ENCODE data around the gene ZNF77. TPM values are rescaled to one million over a fixed set of nuclear protein-coding genes. Genes with fewer than 3 reads are reported as not detected.
"Not testable (repeated sequence)": the region's sequence is repeated elsewhere in the genome, so short reads cannot be mapped to it uniquely, and the experiment has no call there.

The ZNF77 gene
- 5.0 and 6.8 TPM in 2 replicates for total RNA-seq (2014; rRNA removed; shearing (Covaris generic); ENCODE audit: low replicate concordance)

GRCh38 chr19:2944775-2945574, at the start of gene ZNF77:
TSS of gene ZNF77 (minus strand) at chr19:2944971. CDS start at chr19:2944840, 131 bp downstream.
- Histone ChIP-seq H3K36me3 (no peaks in the 10 kb centered on the region), H3K4me3 (peak within 1 kb of the TSS; percentile 92), H3K9me3 (no peaks in the 10 kb centered on the region), H3K27me3 (no peaks in the 10 kb centered on the region)
- peak; percentile 94 for DNase-seq

- Histone ChIP-seq H3K27me3 (no peaks in the 10 kb centered on the region), H3K36me3 (no peaks in the 10 kb centered on the region), H3K9me3 (no peaks in the 10 kb centered on the region), H3K4me3 (no peak overlapping the region)
- DNase-seq: no peak
These were observed 48.8 kb upstream of the ZNF77 start for GRCh38 chr19:2993579-2993978.

- no peaks in the 10 kb centered on the region for H3K36me3 ChIP-seq
- H3K27me3 ChIP-seq: no peaks in the 10 kb centered on the region
- no peak overlapping the region for H3K4me3 ChIP-seq
- no peak for DNase-seq
- H3K9me3 ChIP-seq: no peaks in the 10 kb centered on the region
These were observed 48.2 kb upstream of the ZNF77 start for GRCh38 chr19:2992958-2993357.

GRCh38 chr19:2992333-2992732, 47.6 kb upstream of the ZNF77 start:
- H3K27me3 ChIP-seq, DNase-seq, H3K4me3 ChIP-seq, H3K36me3 ChIP-seq, H3K9me3 ChIP-seq: not testable (repeated sequence)

GRCh38 chr19:2989236-2989946, 44.6 kb upstream of the ZNF77 start:
- Histone ChIP-seq H3K36me3 (no peaks in the 10 kb centered on the region), H3K4me3 (no peak overlapping the region), H3K9me3 (no peaks in the 10 kb centered on the region), H3K27me3 (no peaks in the 10 kb centered on the region)
- no peak for DNase-seq

- Histone ChIP-seq H3K27me3 (no peaks in the 10 kb centered on the region), H3K9me3 (no peaks in the 10 kb centered on the region), H3K4me3 (no peak overlapping the region), H3K36me3 (no peaks in the 10 kb centered on the region)
- no peak for DNase-seq
These were observed 43.8 kb upstream of the ZNF77 start for GRCh38 chr19:2988568-2988967.

GRCh38 chr19:2987797-2988196, 43.0 kb upstream of the ZNF77 start:
- no peak for DNase-seq
- no peaks in the 10 kb centered on the region for H3K36me3 ChIP-seq
- no peaks in the 10 kb centered on the region for H3K27me3 ChIP-seq
- no peak overlapping the region for H3K4me3 ChIP-seq
- no peaks in the 10 kb centered on the region for H3K9me3 ChIP-seq

GRCh38 chr19:2986951-2987524, 42.3 kb upstream of the ZNF77 start:
- no peak for DNase-seq
- no peaks in the 10 kb centered on the region for H3K36me3 ChIP-seq
- no peaks in the 10 kb centered on the region for H3K9me3 ChIP-seq
- no peak overlapping the region for H3K4me3 ChIP-seq
- no peaks in the 10 kb centered on the region for H3K27me3 ChIP-seq

GRCh38 chr19:2984215-2984528, 39.4 kb upstream of the ZNF77 start:
- H3K36me3 ChIP-seq: no peaks in the 10 kb centered on the region
- no peak for DNase-seq
- no peak overlapping the region for H3K4me3 ChIP-seq
- H3K27me3 ChIP-seq: no peaks in the 10 kb centered on the region
- H3K9me3 ChIP-seq: no peaks in the 10 kb centered on the region

- DNase-seq: peak; percentile 18
- Histone ChIP-seq H3K27me3 (no peaks in the 10 kb centered on the region), H3K9me3 (no peaks in the 10 kb centered on the region), H3K36me3 (no peaks in the 10 kb centered on the region), H3K4me3 (no peak overlapping the region)
These were observed 38.8 kb upstream of the ZNF77 start for GRCh38 chr19:2983351-2984214.

GRCh38 chr19:2982983-2983350, 38.2 kb upstream of the ZNF77 start:
- Histone ChIP-seq H3K36me3 (no peaks in the 10 kb centered on the region), H3K4me3 (no peak overlapping the region), H3K27me3 (no peaks in the 10 kb centered on the region), H3K9me3 (no peaks in the 10 kb centered on the region)
- DNase-seq: peak; percentile 93

- Histone ChIP-seq H3K9me3 (no peaks in the 10 kb centered on the region), H3K4me3 (no peak overlapping the region), H3K27me3 (no peaks in the 10 kb centered on the region), H3K36me3 (no peaks in the 10 kb centered on the region)
- no peak for DNase-seq
These were observed 37.8 kb upstream of the ZNF77 start for GRCh38 chr19:2982561-2982960.

- H3K27me3 ChIP-seq: no peaks in the 10 kb centered on the region
- H3K4me3 ChIP-seq: no peak overlapping the region
- no peak for DNase-seq
- no peaks in the 10 kb centered on the region for H3K36me3 ChIP-seq
- no peaks in the 10 kb centered on the region for H3K9me3 ChIP-seq
These were observed 37.1 kb upstream of the ZNF77 start for GRCh38 chr19:2981898-2982297.

GRCh38 chr19:2978772-2979171, 34.0 kb upstream of the ZNF77 start:
- no peaks in the 10 kb centered on the region for H3K27me3 ChIP-seq
- no peak overlapping the region for H3K4me3 ChIP-seq
- no peaks in the 10 kb centered on the region for H3K36me3 ChIP-seq
- no peaks in the 10 kb centered on the region for H3K9me3 ChIP-seq
- DNase-seq: no peak

- no peak for DNase-seq
- Histone ChIP-seq H3K9me3 (no peaks in the 10 kb centered on the region), H3K4me3 (no peak overlapping the region), H3K36me3 (no peaks in the 10 kb centered on the region), H3K27me3 (no peaks in the 10 kb centered on the region)
These were observed 33.5 kb upstream of the ZNF77 start for GRCh38 chr19:2978166-2978767.

GRCh38 chr19:2977746-2978138, 33.0 kb upstream of the ZNF77 start:
- no peak for DNase-seq
- H3K36me3 ChIP-seq: no peaks in the 10 kb centered on the region
- H3K4me3 ChIP-seq: peak overlapping the region; percentile 58
- H3K27me3 ChIP-seq: no peaks in the 10 kb centered on the region
- H3K9me3 ChIP-seq: no peaks in the 10 kb centered on the region
